ENCODE results near the gene COL28A1.

COL28A1 gene

DNA sequence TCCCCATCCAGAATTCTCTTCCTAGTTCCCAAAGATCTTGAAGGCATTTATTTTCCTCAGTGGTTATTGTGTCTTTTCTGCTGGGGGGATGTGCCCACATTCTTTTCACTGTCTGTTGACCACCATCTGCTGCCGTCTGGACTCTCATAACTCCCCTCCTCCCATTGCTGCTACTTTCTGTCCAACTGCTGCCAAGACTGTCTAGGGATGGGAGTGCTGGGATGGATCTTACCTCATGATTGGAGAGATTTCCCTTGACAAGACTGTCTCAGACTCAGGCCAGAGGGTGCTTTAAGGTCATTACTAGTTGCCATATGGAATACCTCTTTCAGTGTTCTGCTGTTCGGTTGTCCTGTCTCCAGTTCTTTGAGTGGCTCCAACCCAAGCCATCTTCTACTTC, 211.8 kb downstream of the COL28A1 start:
- no peak for DNase-seq

DNA sequence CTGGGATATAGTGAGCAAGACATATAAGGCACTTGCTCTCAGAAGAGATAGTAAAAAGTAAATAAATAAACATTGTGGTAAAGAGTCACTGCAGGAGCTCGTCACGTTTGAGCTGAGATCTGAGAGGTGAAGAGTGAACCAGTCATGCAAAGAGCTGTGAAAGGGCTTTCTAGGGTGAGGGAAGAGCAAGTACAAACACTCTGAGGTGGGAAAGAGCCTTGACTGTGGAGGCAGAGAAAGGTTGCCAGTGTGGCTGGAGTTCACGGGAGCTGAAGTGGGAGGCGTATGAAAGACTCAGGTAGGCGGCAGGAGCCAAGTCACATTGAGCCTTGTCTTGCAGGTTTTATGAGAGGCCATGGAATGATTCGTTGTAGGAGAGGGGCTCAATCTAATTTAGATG, 212.3 kb downstream of the COL28A1 start:
- no peak for DNase-seq

DNA sequence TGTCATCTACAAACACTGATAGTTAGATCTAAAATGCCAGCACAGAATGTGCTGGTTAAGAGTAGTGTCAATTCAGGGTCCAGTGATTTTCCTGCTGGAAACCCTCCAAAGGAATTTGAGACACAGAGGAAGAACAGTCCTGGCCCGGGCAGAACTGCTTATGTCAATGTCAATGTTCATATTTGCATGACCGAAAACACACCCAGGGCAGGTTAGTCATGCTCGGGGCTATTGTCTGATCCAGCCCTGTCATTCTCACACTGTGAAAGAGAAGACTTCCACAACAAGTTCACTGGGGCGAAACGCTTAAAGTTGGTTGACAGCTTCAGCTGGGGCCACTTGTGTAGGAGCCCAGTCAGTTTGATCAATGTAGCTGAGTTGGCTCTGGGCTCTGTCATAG, 214.0 kb downstream of the COL28A1 start:
- no peak for DNase-seq

DNA sequence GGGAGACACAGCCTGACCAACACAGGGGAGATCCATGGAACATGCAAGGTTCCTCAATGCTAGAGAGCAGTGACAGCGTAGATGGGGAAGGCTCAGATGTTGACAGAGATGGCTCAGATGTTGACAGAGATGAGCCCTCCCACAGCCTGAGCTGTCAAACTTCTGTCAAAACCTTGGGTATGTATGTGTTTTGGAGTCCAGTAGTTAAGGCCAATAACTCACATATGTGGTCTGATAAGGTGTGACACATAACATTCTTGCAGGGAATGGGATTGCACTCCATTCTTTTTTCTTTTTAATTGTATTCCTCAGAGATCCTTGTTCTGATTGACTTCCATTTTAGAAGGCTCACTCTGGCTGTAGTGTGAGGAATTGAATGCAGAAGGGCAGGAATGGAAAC, 217.1 kb downstream of the COL28A1 start:
- DNase-seq: no peak

DNA sequence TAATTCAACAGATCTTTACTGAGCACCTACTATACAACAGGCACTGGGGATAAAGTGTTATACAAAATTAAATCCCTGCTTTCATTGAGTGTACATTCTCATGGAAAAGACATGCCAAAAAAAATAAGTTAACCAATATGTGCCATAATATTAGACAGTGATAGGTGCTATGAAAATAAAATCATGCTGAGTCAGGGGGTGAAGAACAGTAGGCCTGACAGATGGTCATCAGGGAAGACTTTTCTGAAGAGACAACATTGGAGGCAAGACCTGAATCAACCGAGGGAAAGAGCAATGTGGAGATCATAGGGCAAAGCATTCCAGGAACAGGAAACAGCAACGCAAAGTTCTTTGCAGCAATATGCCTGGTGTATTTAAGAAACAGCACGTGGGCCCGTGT, 217.8 kb downstream of the COL28A1 start:
- DNase-seq: no peak

DNA sequence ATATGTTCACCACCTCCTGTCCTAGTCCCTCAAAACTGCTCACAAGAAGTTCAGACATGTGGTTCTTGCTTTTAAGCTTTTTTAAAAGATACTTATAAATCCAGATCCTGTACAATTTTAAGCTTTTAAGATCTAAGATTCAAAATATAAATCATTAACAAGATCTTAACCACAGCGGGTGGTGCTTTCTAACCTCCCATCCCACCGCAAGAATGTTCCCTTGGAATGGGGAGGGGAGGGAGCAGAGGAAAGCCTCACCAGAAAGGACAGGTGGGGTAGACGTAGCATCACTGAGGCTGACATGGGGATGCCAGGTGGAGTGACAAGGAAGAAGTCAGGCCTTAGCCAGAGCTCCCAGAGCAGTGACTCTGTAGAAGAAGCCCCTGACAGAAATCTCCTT, 219.8 kb downstream of the COL28A1 start:
- no peak for DNase-seq

DNA sequence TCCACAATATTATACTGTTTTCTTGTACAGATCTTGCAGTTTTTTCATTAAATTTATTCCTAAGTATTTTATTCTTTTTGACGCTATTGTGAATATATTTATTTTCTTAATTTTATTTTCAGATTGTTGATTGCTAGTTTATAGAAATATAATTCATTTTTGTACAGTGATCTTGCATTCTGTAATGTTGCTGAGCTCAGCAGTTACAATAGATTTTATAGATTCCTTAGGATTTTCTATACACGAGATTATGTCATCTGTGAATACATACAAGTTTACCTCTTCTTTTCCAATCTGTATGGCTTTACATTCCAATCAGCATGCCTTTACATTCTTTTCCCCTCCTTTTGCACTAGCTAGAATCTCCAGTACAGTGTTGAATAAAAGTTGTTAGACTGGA, 223.3 kb downstream of the COL28A1 start:
- no peak for DNase-seq

DNA sequence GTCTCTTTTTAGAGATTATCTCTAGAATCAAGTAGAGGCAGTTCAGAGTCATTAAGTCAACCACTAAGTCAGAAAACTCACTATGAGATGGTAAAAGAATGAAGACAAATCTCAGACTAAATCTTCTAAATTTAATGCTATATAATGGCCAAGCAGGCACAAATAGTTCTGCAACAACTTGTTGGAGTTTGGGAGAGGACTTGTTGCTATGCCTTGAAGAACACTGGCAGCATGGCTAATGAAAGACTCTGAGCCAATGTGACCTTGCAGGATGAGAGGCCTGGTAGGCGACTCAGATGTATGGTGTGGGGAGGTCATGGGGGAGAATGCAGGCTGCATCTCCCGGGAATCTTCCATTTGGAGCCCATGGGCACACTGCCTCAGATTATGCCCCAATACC, 224.7 kb downstream of the COL28A1 start:
- no peak for DNase-seq

DNA sequence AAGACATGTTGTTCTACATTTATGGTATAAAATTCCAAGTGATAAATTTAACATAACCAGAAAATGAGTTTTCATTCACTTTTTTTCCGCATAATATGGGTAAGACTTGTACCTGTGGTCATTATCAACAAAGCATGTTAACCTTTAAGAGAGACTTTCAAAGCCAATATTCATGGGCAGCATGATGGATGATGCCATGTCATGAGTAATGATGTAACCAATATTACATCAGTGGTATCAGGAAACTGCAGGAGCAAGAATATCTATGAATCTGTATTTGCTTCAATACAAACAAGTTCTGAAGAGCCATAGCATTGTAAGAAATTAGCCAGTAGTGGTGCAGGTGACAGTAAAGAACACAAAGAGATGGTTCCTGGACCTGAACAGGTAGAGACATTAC, 226.5 kb downstream of the COL28A1 start:
- DNase-seq: no peak

Measured in activated CD4-positive, alpha-beta T cell treated with anti-CD3 and anti-CD28 coated beads, Interleukin-2, amount 50 U/mL, for 4 hours (primary cell).